ENCODE measurements around the gene KIAA0513.

DNA sequence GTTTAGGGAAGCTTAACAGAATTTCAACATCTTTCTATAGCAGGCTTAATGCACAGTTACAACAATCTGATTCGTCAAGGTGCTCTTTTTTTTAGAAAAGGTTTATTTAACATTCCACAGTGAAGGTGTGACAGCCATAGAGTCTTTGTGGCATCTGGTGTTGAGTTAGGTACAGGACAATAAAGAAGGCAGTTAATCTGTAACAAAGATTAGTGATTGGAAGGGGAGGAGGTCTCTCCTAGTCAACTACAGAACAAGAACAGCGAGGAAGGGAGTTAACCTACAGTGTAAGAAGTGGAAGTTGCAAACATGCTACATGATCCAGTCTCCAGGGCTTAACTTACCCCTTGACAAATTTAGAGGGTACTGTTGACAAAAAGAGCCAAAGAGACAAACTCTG lies 13.3 kb upstream of the KIAA0513 start:
- no peak for TF ChIP-seq POLR2A (IDR thresholded peaks at IDR 0.05)
- TF ChIP-seq, protein P1, sequence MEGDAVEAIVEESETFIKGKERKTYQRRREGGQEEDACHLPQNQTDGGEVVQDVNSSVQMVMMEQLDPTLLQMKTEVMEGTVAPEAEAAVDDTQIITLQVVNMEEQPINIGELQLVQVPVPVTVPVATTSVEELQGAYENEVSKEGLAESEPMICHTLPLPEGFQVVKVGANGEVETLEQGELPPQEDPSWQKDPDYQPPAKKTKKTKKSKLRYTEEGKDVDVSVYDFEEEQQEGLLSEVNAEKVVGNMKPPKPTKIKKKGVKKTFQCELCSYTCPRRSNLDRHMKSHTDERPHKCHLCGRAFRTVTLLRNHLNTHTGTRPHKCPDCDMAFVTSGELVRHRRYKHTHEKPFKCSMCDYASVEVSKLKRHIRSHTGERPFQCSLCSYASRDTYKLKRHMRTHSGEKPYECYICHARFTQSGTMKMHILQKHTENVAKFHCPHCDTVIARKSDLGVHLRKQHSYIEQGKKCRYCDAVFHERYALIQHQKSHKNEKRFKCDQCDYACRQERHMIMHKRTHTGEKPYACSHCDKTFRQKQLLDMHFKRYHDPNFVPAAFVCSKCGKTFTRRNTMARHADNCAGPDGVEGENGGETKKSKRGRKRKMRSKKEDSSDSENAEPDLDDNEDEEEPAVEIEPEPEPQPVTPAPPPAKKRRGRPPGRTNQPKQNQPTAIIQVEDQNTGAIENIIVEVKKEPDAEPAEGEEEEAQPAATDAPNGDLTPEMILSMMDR (IDR thresholded peaks at IDR 0.05), result no peak

Measured in Peyer's patch (tissue), 4 donors.